Memory B cell (primary cell): ENCODE data around the gene CCDC51.

Experiments
- ATAC-seq: fragments of 150-1000 bp; cut with Tn5 transposase; 2 replicates; pipeline ENCODE4 v1.10.0; 2021; ENCODE audit warnings: low read depth, mild to moderate bottlenecking, moderate library complexity
- DNase-seq, 2 donors: peaks; one replicate each; pipeline ENCODE4 v3.0.0; 2022; ENCODE audit warnings: low spot score in 2 of 2
- H3K27ac Mint-ChIP-seq: one replicate; pipeline ENCODE4 v1.8.0; 2022; ENCODE audit warnings: mild to moderate bottlenecking, moderate library complexity, mixed read lengths
- H3K27me3 Mint-ChIP-seq: one replicate; pipeline ENCODE4 v1.8.0; 2022; ENCODE audit warnings: mixed read lengths
- H3K36me3 Mint-ChIP-seq: one replicate; pipeline ENCODE4 v1.8.0; 2022; ENCODE audit warnings: mild to moderate bottlenecking, mixed read lengths
- H3K4me1 Mint-ChIP-seq: one replicate; pipeline ENCODE4 v1.8.0; 2022; ENCODE audit warnings: mixed read lengths
- H3K4me3 Mint-ChIP-seq: one replicate; pipeline ENCODE4 v1.8.0; 2022; ENCODE audit warnings: mild to moderate bottlenecking, moderate library complexity, mixed read lengths
- H3K9me3 Mint-ChIP-seq: one replicate; pipeline ENCODE4 v1.8.0; 2022; ENCODE audit warnings: mixed read lengths

CCDC51 gene

GRCh38 chr3:48433472-48434118, 6.3 kb downstream of the CCDC51 start:
- Mint-ChIP-seq H3K27me3 (peaks cover 3% of the 10 kb centered on the region), H3K36me3 (peaks cover 4% of the 10 kb centered on the region), H3K27ac (no peak overlapping the region), H3K4me3 (no peak overlapping the region), H3K9me3 (no peaks in the 10 kb centered on the region), H3K4me1 (peaks cover 13% of the 10 kb centered on the region)
- DNase-seq (no peak), ATAC-seq (no peak)

- peaks cover 5% of the 10 kb centered on the region for H3K4me1 Mint-ChIP-seq
- no peak for DNase-seq
Measured at GRCh38 chr3:48432411-48433371, 7.2 kb downstream of the CCDC51 start.

DNA sequence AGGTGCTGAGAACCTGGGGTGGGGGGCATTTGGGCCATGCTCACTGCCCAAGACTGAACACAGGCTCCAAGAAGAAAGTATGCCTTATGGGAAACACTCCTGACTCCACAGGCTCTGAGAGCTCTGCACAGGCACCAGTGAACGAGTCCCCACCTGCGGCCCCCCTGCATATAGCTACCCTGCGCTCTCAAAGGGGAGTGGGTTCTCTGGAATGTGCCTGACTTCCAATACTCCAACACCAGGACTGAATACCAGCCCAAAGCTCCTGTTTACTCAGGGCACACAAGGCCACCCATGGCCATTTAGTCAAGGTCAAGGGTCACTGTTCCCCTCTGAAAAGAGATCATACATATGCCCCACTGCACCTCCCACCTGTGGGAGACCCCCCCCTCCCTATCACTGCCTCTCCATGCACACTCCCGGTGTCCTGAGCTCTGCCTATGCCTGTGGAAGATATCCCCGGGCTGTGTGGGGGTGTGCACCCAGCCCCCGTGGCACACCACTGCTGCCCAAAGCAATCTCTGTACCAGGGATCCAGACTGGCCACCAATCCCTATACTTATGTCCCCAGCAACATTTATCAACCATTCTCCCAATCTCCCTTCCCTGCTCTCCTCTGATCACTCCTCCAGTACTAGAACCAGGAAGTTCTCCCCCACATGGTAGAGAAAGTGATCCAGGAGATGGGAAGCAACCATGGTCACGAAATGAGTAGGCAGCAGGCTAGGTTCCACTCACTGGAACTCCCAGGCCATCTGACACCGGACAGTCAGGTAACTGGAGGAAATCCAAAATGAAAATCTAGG, 8.5 kb downstream of the CCDC51 start:
- peaks cover 9% of the 10 kb centered on the region for H3K27me3 Mint-ChIP-seq
- H3K4me3 Mint-ChIP-seq: peak overlapping the region; percentile 90
- no peak for DNase-seq
- no peak overlapping the region for H3K27ac Mint-ChIP-seq
- peaks cover 4% of the 10 kb centered on the region for H3K4me1 Mint-ChIP-seq
- ATAC-seq: no peak
- H3K9me3 Mint-ChIP-seq: no peaks in the 10 kb centered on the region
- H3K36me3 Mint-ChIP-seq: peaks cover 4% of the 10 kb centered on the region

More at GRCh38 chr3:48432411-48433371, 7.2 kb downstream of the CCDC51 start:
- H3K9me3 Mint-ChIP-seq: no peaks in the 10 kb centered on the region
- H3K36me3 Mint-ChIP-seq: peaks cover 4% of the 10 kb centered on the region
- H3K27ac Mint-ChIP-seq: no peak overlapping the region
- H3K4me3 Mint-ChIP-seq: no peak overlapping the region
- ATAC-seq: no peak
- peaks cover 4% of the 10 kb centered on the region for H3K27me3 Mint-ChIP-seq

DNA sequence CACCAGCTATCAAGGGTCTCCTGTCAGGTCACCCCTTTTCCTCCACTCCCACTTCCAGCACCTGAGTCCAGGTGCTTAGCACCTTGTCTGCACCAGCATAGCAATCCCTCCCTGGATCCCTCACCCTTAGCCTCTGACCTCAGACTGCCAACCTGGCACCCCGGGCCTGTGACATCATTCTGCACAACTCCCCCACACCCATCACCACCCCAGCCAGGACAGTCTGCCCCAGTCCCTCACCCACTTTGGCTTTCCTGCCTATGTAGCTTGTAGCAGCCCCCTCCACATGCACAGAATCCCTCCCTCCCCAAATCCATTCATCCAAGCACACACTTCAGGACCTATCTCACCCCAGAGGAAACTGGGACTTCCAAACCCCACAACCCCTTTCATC, 9.2 kb downstream of the CCDC51 start:
- no peak overlapping the region for H3K27ac Mint-ChIP-seq
- no peaks in the 10 kb centered on the region for H3K9me3 Mint-ChIP-seq
- DNase-seq (no peak), ATAC-seq (no peak)
- peaks cover 4% of the 10 kb centered on the region for H3K4me1 Mint-ChIP-seq
- H3K4me3 Mint-ChIP-seq: peak overlapping the region; percentile 90
- H3K36me3 Mint-ChIP-seq: peaks cover 4% of the 10 kb centered on the region
- peaks cover 9% of the 10 kb centered on the region for H3K27me3 Mint-ChIP-seq

DNA sequence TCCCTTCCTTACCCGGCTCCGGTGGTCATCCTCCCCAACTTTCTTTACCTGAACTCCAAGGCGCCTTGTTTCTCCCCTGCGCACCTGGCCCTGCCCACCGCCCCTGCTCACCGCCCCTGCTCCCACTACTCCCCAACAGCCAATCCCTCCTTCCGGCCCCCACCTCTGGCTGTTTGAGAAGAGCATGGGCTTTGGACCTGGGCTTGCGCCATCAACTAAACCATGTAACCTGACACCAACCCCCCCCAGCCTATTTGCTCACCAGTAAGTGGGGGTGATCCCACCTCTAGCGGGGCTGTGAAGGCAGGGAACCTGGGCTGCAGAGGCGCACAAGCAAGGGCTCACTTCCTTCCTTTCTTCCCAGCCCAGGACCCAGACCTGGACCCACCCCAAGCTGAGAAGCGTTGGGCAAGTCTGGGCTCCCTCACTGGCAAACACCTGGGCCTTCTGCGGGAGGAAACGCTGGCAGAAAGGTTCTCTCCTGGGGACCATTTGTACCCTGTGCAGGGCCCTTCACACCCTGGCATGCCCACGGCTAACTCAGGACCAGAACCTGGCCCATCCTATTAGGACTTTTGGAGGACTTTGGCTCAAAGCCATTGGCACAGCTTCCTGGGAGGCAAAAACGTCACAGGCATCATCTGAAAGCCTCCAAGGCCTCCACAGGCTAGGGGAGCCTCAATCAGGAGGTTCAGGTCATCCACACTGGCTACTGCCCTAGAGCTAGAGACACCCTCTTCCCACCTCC, 9.8 kb downstream of the CCDC51 start, which contains the start of gene PLXNB1:
TSS of gene PLXNB1 (minus strand) at position 127 of the 748 bp plus-strand sequence. CDS start 5,475 bp downstream, outside the sequence.
- ATAC-seq (no peak), DNase-seq (no peak)
- Mint-ChIP-seq H3K4me3 (peak within 1 kb of the TSS; percentile 90), H3K4me1 (peaks cover 4% of the 10 kb centered on the region), H3K27me3 (peaks cover 10% of the 10 kb centered on the region), H3K27ac (peak within 1 kb of the TSS; percentile 67), H3K36me3 (peaks cover 4% of the 10 kb centered on the region), H3K9me3 (no peaks in the 10 kb centered on the region)

DNA sequence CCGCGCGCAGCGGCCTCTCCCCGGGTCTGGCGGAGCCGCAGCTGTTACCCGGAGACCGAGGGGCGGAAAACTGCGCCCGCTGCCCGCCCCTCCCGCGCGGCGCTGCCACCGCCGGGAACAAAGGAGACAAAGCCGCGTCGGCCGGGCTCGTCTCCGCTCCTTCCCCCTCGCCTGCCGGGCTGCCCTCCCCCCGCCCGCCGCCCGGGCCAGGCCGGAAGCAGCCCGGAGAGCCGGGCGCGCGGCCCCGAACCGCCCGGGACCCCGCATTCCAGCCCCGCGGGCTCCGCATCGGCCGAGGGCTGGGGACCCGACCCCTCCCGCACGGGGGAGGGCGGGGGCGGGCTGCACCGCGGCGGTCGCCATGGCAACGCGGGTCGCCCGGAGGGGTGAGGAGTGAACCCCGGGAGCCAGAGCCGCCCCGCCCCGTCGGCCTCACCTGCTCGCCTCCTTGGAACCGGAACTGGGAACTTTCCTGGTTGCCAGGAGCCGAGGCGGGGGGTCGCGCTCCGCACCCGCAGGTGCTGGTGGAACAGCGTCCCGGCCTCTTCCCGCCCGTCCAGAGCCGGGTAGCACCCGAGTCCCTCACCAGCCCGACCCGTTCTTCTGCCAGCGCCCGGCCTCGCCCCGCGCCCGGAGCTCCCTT, 10.5 kb downstream of the CCDC51 start:
- H3K4me1 Mint-ChIP-seq: peaks cover 4% of the 10 kb centered on the region
- DNase-seq: peak; percentile 41 to 61
- no peaks in the 10 kb centered on the region for H3K9me3 Mint-ChIP-seq
- H3K27ac Mint-ChIP-seq: peak overlapping the region; percentile 67
- ATAC-seq: peak; percentile 66
- H3K4me3 Mint-ChIP-seq: peak overlapping the region; percentile 90
- peaks cover 13% of the 10 kb centered on the region for H3K27me3 Mint-ChIP-seq
- H3K36me3 Mint-ChIP-seq: peaks cover 4% of the 10 kb centered on the region

- ATAC-seq (peak; percentile 72), DNase-seq (peak in 1 of 2 donors; percentile 34)
- Mint-ChIP-seq H3K27ac (no peak overlapping the region), H3K4me3 (peak overlapping the region; percentile 37), H3K9me3 (no peaks in the 10 kb centered on the region), H3K27me3 (peaks cover 13% of the 10 kb centered on the region), H3K4me1 (peaks cover 4% of the 10 kb centered on the region), H3K36me3 (peaks cover 4% of the 10 kb centered on the region)
Measured at GRCh38 chr3:48428572-48429316, 11.2 kb downstream of the CCDC51 start.

- DNase-seq (no peak), ATAC-seq (no peak)
- peaks cover 4% of the 10 kb centered on the region for H3K4me1 Mint-ChIP-seq
- no peak overlapping the region for H3K27ac Mint-ChIP-seq
- H3K9me3 Mint-ChIP-seq: no peaks in the 10 kb centered on the region
- H3K27me3 Mint-ChIP-seq: peaks cover 13% of the 10 kb centered on the region
- peak overlapping the region; percentile 37 for H3K4me3 Mint-ChIP-seq
- peaks cover 4% of the 10 kb centered on the region for H3K36me3 Mint-ChIP-seq
Measured at GRCh38 chr3:48428088-48428571, 11.8 kb downstream of the CCDC51 start.

GRCh38 chr3:48427630-48427962, 12.3 kb downstream of the CCDC51 start:
- H3K9me3 Mint-ChIP-seq: no peaks in the 10 kb centered on the region
- no peak for DNase-seq
- peaks cover 16% of the 10 kb centered on the region for H3K27me3 Mint-ChIP-seq
- H3K4me1 Mint-ChIP-seq: peaks cover 6% of the 10 kb centered on the region
- no peak for ATAC-seq
- no peak overlapping the region for H3K27ac Mint-ChIP-seq
- H3K4me3 Mint-ChIP-seq: no peak overlapping the region
- H3K36me3 Mint-ChIP-seq: peaks cover 4% of the 10 kb centered on the region

DNA sequence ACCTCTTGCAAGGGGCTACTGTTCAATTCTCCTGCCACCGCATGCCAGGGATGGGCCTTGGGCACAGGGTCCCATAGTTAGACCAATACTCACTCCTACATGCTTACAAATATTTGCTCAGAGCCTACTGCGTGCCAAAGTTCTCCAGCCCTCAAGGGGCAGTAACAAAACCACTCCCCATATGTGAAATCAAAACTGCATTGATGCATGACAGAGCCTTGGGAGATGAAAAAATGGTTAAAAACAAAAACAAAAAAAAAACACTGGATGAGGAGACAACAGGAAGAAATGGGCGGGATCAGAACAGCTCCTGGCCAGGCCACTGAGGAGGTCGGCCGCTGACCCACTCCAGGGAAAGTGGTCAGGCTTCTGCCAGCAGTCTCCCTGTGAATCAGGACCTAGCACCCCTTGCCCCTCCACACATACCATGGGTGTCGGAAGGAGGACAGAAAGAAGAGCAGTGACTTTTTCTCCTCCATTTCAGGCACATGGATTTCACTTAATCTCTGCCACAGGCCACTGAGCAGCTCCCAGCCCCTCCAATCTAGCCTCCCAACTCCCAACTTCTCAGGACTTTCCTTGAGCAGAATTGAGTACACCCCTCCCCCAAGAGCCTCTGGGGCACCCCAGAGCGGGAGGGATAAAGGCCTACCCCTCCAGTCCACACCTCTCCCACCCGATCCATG, 12.8 kb downstream of the CCDC51 start:
- Mint-ChIP-seq H3K27me3 (peaks cover 16% of the 10 kb centered on the region), H3K4me1 (peaks cover 6% of the 10 kb centered on the region), H3K9me3 (no peaks in the 10 kb centered on the region), H3K27ac (no peak overlapping the region), H3K36me3 (peaks cover 4% of the 10 kb centered on the region), H3K4me3 (no peak overlapping the region)
- ATAC-seq (no peak), DNase-seq (no peak)

DNA sequence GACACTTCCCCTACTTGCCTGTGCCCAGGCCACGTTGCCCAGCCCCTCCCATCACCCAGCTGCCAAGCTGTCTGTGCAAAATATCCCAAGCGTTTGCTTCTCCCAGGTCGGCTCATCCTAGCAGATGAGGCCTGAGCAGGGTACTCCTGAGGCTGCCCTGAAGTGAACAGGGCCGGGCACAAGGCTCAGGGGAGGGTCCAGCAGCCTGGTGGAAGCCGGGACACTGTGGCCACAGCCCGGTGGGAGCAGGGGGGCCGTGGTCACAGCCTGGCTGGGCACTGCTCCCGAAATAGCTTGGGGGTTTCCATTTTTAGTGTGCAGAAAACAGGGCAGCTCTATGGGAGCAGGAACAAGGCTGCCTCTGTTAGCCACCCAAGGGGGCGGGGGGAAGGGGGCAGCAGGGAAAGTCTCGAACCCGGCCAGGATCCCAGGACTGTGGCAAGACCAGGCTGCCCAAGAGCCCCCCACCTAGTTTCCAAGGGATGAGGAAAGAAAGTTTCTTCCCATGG, 13.5 kb downstream of the CCDC51 start:
- H3K27me3 Mint-ChIP-seq: peaks cover 16% of the 10 kb centered on the region
- ATAC-seq (no peak), DNase-seq (no peak)
- H3K4me1 Mint-ChIP-seq: peaks cover 6% of the 10 kb centered on the region
- H3K27ac Mint-ChIP-seq: no peak overlapping the region
- H3K9me3 Mint-ChIP-seq: no peaks in the 10 kb centered on the region
- H3K4me3 Mint-ChIP-seq: no peak overlapping the region
- H3K36me3 Mint-ChIP-seq: peaks cover under 1% of the 10 kb centered on the region
